ENCODE data around the gene IRF2. TPM values are rescaled to one million over a fixed set of nuclear protein-coding genes. Genes with fewer than 3 reads are reported as not detected.

IRF2 gene
- total and polyA plus RNA-seq, 2 of the 8 experiments (the other 6 are each of a cell fraction or from before 2014, with no cell fraction given), result 13.8 to 17.0 TPM

- DNase-seq (ENCODE audit: low read depth in 1 of 2, low spot score in 2 of 2) (no peak), FAIRE-seq (no peak)
- Histone ChIP-seq H4K20me1 (replicated peaks in 1 of 2; ENCODE audit: control insufficient read depth in 1 of 2, insufficient read depth in 2 of 2, low read length in 2 of 2) (no peaks in the 10 kb centered on the region), H3K79me2 (ENCODE audit: control insufficient read depth in 1 of 2, insufficient read depth in 2 of 2, low read length in 2 of 2) (peaks cover 0 to 22% of the 10 kb centered on the region in 2 experiments; a peak in 1 of 4 replicates), H3K18ac (ENCODE audit: extremely low read depth, low read length) (no peak overlapping the region), H3K4ac (replicated peaks; ENCODE audit: insufficient read length, low read depth, low read length) (no peak overlapping the region), H3K9ac (replicated peaks in 1 of 4; ENCODE audit: extremely low read depth in 1 of 4, low read depth in 3 of 4, low read length in 3 of 4) (no peak overlapping the region), H3K9me3 (ENCODE audit: insufficient read depth in 2 of 2, low read depth in 1 of 2, low read length in 1 of 2) (peaks cover 3 to 7% of the 10 kb centered on the region in 2 experiments; a peak in 3 of 4 replicates), H3K36me3 (ENCODE audit: control insufficient read depth in 2 of 4, insufficient read depth in 4 of 4, low read length in 3 of 4) (peaks cover 3 to 36% (median 11%) of the 10 kb centered on the region in 4 experiments), H3K23me2 (ENCODE audit: low read depth, low read length) (no peaks in the 10 kb centered on the region), H3K27me3 (replicated peaks in 1 of 4; ENCODE audit: control insufficient read depth in 3 of 4, extremely low read depth in 1 of 4, insufficient read depth in 3 of 4, low read length in 3 of 4) (no peaks in the 10 kb centered on the region), H3K79me1 (ENCODE audit: low read depth, low read length) (no peaks in the 10 kb centered on the region; the same call in 1 of the 2 replicates), H2BK5ac (ENCODE audit: low read depth, low read length) (no peak overlapping the region), H3K4me3 (ENCODE audit: extremely low read depth in 1 of 4, insufficient read depth in 2 of 4, low read depth in 3 of 4, low read length in 4 of 4) (no peak overlapping the region), H2BK20ac (ENCODE audit: low read length) (no peak overlapping the region), H3K4me2 (ENCODE audit: insufficient read depth in 1 of 2, low read depth in 2 of 2, low read length in 2 of 2) (no peak overlapping the region), H3K27ac (ENCODE audit: low read depth, low read length) (no peak overlapping the region), H2BK15ac (ENCODE audit: low read length) (no peak overlapping the region), H4K91ac (replicated peaks; ENCODE audit: insufficient read length, low read length) (no peak overlapping the region), H3K14ac (ENCODE audit: insufficient read length) (no peak overlapping the region), H4K5ac (ENCODE audit: insufficient read length, low read depth, low read length) (no peak overlapping the region), H2BK120ac (replicated peaks; ENCODE audit: low read depth, low read length) (no peak overlapping the region), H3K23ac (ENCODE audit: insufficient read length) (no peak overlapping the region), H3K4me1 (replicated peaks in 1 of 4; ENCODE audit: control insufficient read depth in 3 of 4, insufficient read depth in 4 of 4, low read length in 3 of 4) (peaks cover 0 to 2% (median 0%) of the 10 kb centered on the region in 4 experiments; a peak in 1 of 7 replicates), H4K8ac (ENCODE audit: extremely low read depth, insufficient read depth, low read length) (no peak overlapping the region), H2AFZ (ENCODE audit: low read length) (no peak overlapping the region), H3K56ac (replicated peaks; ENCODE audit: insufficient read length, low read depth, low read length) (no peak overlapping the region), H2AK5ac (ENCODE audit: low read depth, low read length) (no peak overlapping the region), H2BK12ac (ENCODE audit: low read depth, low read length) (no peak overlapping the region)
- CTCF ChIA-PET (ENCODE audit: partially characterized antibody), result interaction anchor here (0.8 to 1.4 kb wide), 2 partner anchors 13 to 212 kb away, joined by 3 read pairs; no protein-coding TSS in a partner anchor
- POLR2A ChIA-PET (ENCODE audit: partially characterized antibody), result no interaction called here
- 90% methylated on average over 11 of the region's 11 CpGs; no CpG with 5 or more reads in 1 of the 2 experiments for WGBS, 2 experiments (ENCODE audit: extremely low coverage in 1 of 2, insufficient coverage in 1 of 2, insufficient read length in 1 of 2, insufficient replicate concordance in 2 of 2, low coverage in 1 of 2, low lambda C conversion rate in 2 of 2, missing lambda C conversion rate in 1 of 2)
- TF ChIP-seq RBBP5 (IDR thresholded peaks at IDR 0.05; ENCODE audit: borderline replicate concordance, low read depth, low read length) (no peak), CHD1 (IDR thresholded peaks at IDR 0.05; ENCODE audit: low read depth, low read length) (no peak), SRF (IDR thresholded peaks at IDR 0.05; ENCODE audit: low read depth, low read length) (no peak), CBX5 (IDR thresholded peaks at IDR 0.05; ENCODE audit: low read depth, low read length) (no peak), NRF1 (IDR thresholded peaks at IDR 0.05; ENCODE audit: low read depth, low read length) (no peak), KDM4A (IDR thresholded peaks at IDR 0.05; ENCODE audit: low read depth, low read length, severe bottlenecking) (no peak), POLR2A (IDR thresholded peaks at IDR 0.05; ENCODE audit: control extremely low read depth in 1 of 2, low read depth in 2 of 2, low read length in 2 of 2) (no peak), TBP (IDR thresholded peaks at IDR 0.05; ENCODE audit: low read depth, low read length) (no peak), RXRA (IDR thresholded peaks at IDR 0.05; ENCODE audit: insufficient read depth, low read depth, low read length) (no peak), KDM1A (IDR thresholded peaks at IDR 0.05; ENCODE audit: borderline replicate concordance, low read length) (no peak), CHD2 (IDR thresholded peaks at IDR 0.05; ENCODE audit: low read length) (no peak), POLR2AphosphoS5 (IDR thresholded peaks at IDR 0.05; ENCODE audit: low read depth, low read length) (no peak)
- TF ChIP-seq, protein P1, sequence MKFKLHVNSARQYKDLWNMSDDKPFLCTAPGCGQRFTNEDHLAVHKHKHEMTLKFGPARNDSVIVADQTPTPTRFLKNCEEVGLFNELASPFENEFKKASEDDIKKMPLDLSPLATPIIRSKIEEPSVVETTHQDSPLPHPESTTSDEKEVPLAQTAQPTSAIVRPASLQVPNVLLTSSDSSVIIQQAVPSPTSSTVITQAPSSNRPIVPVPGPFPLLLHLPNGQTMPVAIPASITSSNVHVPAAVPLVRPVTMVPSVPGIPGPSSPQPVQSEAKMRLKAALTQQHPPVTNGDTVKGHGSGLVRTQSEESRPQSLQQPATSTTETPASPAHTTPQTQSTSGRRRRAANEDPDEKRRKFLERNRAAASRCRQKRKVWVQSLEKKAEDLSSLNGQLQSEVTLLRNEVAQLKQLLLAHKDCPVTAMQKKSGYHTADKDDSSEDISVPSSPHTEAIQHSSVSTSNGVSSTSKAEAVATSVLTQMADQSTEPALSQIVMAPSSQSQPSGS (IDR thresholded peaks at IDR 0.05; ENCODE audit: low read length), result no peak
These were observed 52.7 kb downstream of the IRF2 start for GRCh38 chr4:184421533-184422155.
